GM12878 (cell line): Measurements from ENCODE around the gene MEN1. TPM values are rescaled to one million over a fixed set of nuclear protein-coding genes. Genes with fewer than 3 reads are reported as not detected.

ENCODE experiments used
- ATAC-seq: fragments of 200-7000 bp; cut with Tn5 transposase; 3 replicates; pipeline ENCODE4 v1.9.1; 2020; ENCODE audit warnings: mild to moderate bottlenecking, moderate library complexity
- BruUV-seq: library from RNA; stranded (reverse); fragments of 400-500 nt; replicated peaks from 2 replicates; lab custom pipeline; 2021; lab: Mats Ljungman, UMichigan
- CTCF ChIA-PET: fragments of 300-600 bp; sonication (Branson Sonifier 250); formaldehyde crosslinking; extraction: SDS; loops from one replicate; lab custom pipeline; 2021; ENCODE audit warnings: inconsistent platforms; lab: Yijun Ruan, JAX
- POLR2A ChIA-PET: fragments of 350-600 bp; formaldehyde crosslinking; extraction: SDS; loops from one replicate; lab custom pipeline; 2021; ENCODE audit warnings: inconsistent platforms; lab: Charles Lee
- RAD21 ChIA-PET: fragments of 300-600 bp; sonication (Branson Sonifier 250); formaldehyde crosslinking; loops from one replicate; lab custom pipeline; 2023; ENCODE audit warnings: antibody characterized with exemption; ENCODE audit not compliant: unreplicated experiment; lab: Charles Lee
- SMC1A ChIA-PET: fragments of 300-600 bp; sonication (Branson Sonifier 250); formaldehyde crosslinking; loops from one replicate; lab custom pipeline; 2023; ENCODE audit not compliant: unreplicated experiment, uncharacterized antibody; lab: Charles Lee
- DNase-seq: peaks from one replicate; pipeline ENCODE4 v3.0.0-alpha.2; 2011; ENCODE audit warnings: low read depth, low spot score
- FAIRE-seq: peaks from 3 replicates; lab custom pipeline; 2011; peaks lifted over from hg19 to GRCh38; lab: Jason Lieb, UNC
- H2AFZ ChIP-seq: 2 replicates; pipeline ENCODE4 v1.6.0; 2011; ENCODE audit warnings: low read depth, low read length, control low read depth; ENCODE audit not compliant: control insufficient read depth
- H3K27ac ChIP-seq: 2 replicates; pipeline ENCODE4 v1.5.1; 2011; ENCODE audit warnings: control low read depth; ENCODE audit not compliant: control insufficient read depth, insufficient read depth
- H3K27me3 ChIP-seq, 2 experiments: replicated peaks in 1 of 2; 2 replicates each; pipeline versions ENCODE4 v1.6.0 to v1.6.1; 2011; ENCODE audit warnings: low read length in 1 of 2; ENCODE audit not compliant: control insufficient read depth in 2 of 2, insufficient read depth in 2 of 2
- H3K36me3 ChIP-seq, 2 experiments: 2 replicates each; pipeline ENCODE4 v1.5.1; 2011; ENCODE audit warnings: low read length in 1 of 2; ENCODE audit not compliant: control insufficient read depth in 2 of 2, insufficient read depth in 2 of 2
- H3K4me1 ChIP-seq: 2 replicates; pipeline ENCODE4 v1.6.1; 2011; ENCODE audit warnings: mild to moderate bottlenecking, low read length, moderate library complexity, mixed read lengths; ENCODE audit not compliant: control insufficient read depth, insufficient read depth
- H3K4me2 ChIP-seq: 2 replicates; pipeline ENCODE4 v1.6.0; 2011; ENCODE audit warnings: control low read depth; ENCODE audit not compliant: control insufficient read depth, insufficient read depth
- H3K4me3 ChIP-seq: fragments of 200-600 bp; sonication (generic); 2 replicates; pipeline ENCODE4 v1.5.1; 2016
- H3K79me2 ChIP-seq: 2 replicates; pipeline ENCODE4 v1.6.0; 2011; ENCODE audit warnings: low read length; ENCODE audit not compliant: control insufficient read depth, insufficient read depth
- H3K9ac ChIP-seq: 2 replicates; pipeline ENCODE4 v1.8.0; 2011; ENCODE audit warnings: low read length, control low read depth, mixed read lengths; ENCODE audit not compliant: control insufficient read depth, insufficient read depth
- H3K9me3 ChIP-seq: replicated peaks from 3 replicates; pipeline ENCODE4 v1.5.1; 2011; ENCODE audit warnings: mild to moderate bottlenecking, low read length; ENCODE audit not compliant: control insufficient read depth, insufficient read depth
- H4K20me1 ChIP-seq: 2 replicates; pipeline ENCODE4 v1.6.0; 2011; ENCODE audit not compliant: control insufficient read depth, insufficient read depth
- BACH1 ChIP-seq: fragments of 450-650 bp; IDR thresholded peaks from 2 replicates; pipeline ENCODE4 v1.6.1; 2017; ENCODE audit warnings: mild to moderate bottlenecking, borderline replicate concordance
- DPF2 ChIP-seq: fragments of 450-650 bp; IDR thresholded peaks from 2 replicates; pipeline ENCODE4 v1.6.1; 2017; ENCODE audit warnings: mild to moderate bottlenecking
- ELK1 ChIP-seq: IDR thresholded peaks from 2 replicates; pipeline ENCODE4 v1.6.1; 2012; ENCODE audit warnings: low read depth, low read length, improper control_type of control experiment
- FOXK2 ChIP-seq: fragments of 450-650 bp; IDR thresholded peaks from 2 replicates; pipeline ENCODE4 v1.6.1; 2017; ENCODE audit warnings: mild to moderate bottlenecking, moderate library complexity
- GATAD2B ChIP-seq: fragments of 450-650 bp; conservative IDR thresholded peaks from 2 replicates; pipeline ENCODE4 v1.6.1; 2017; ENCODE audit warnings: low read depth, mild to moderate bottlenecking, moderate library complexity
- IRF4 ChIP-seq: IDR thresholded peaks from 2 replicates; pipeline ENCODE4 v1.6.1; 2011; ENCODE audit warnings: low read depth, low read length
- JUNB ChIP-seq: IDR thresholded peaks from 2 replicates; pipeline ENCODE4 v1.6.1; 2016; ENCODE audit warnings: antibody characterized with exemption, mild to moderate bottlenecking
- LARP7 ChIP-seq: fragments of 450-650 bp; IDR thresholded peaks from 2 replicates; pipeline ENCODE4 v1.6.1; 2017; ENCODE audit warnings: mild to moderate bottlenecking
- MYC ChIP-seq: IDR thresholded peaks from 2 replicates; pipeline ENCODE4 v1.6.1; 2011; ENCODE audit warnings: mild to moderate bottlenecking, low read length, moderate library complexity, inconsistent platforms; ENCODE audit not compliant: insufficient read depth, insufficient replicate concordance, insufficient read length, severe bottlenecking
- NBN ChIP-seq: fragments of 450-650 bp; IDR thresholded peaks from 2 replicates; pipeline ENCODE4 v1.6.1; 2016
- NFIC ChIP-seq: IDR thresholded peaks from 2 replicates; pipeline ENCODE4 v1.6.1; 2012; ENCODE audit warnings: low read depth, mild to moderate bottlenecking, inconsistent platforms, low read length, moderate library complexity
- NFYB ChIP-seq: IDR thresholded peaks from 2 replicates; pipeline ENCODE4 v1.6.1; 2011; ENCODE audit warnings: low read depth, mild to moderate bottlenecking, low read length, improper control_type of control experiment, moderate library complexity; ENCODE audit not compliant: insufficient read depth
- NR2F1 ChIP-seq: fragments of 450-650 bp; conservative IDR thresholded peaks from 2 replicates; pipeline ENCODE4 v1.6.1; 2017; ENCODE audit warnings: mild to moderate bottlenecking
- PAX5 ChIP-seq: IDR thresholded peaks from 2 replicates; pipeline ENCODE4 v1.6.1; 2011; ENCODE audit warnings: low read depth, low read length, borderline replicate concordance
- POLR2AphosphoS2 ChIP-seq: IDR thresholded peaks from 2 replicates; pipeline ENCODE4 v1.6.1; 2011; ENCODE audit warnings: low read depth, mild to moderate bottlenecking, low read length, improper control_type of control experiment, moderate library complexity
- RB1 ChIP-seq: fragments of 450-650 bp; formaldehyde crosslinking; IDR thresholded peaks from 2 replicates; pipeline ENCODE4 v1.6.1; 2017; ENCODE audit warnings: mild to moderate bottlenecking, borderline replicate concordance
- RELA ChIP-seq: fragments of 450-650 bp; IDR thresholded peaks from 2 replicates; pipeline ENCODE4 v1.8.0; 2014; ENCODE audit warnings: borderline replicate concordance; ENCODE audit not compliant: partially characterized antibody
- REST ChIP-seq: IDR thresholded peaks from 2 replicates; pipeline ENCODE4 v1.6.1; 2012; ENCODE audit warnings: mild to moderate bottlenecking, low read depth, low read length
- SUPT20H ChIP-seq: IDR thresholded peaks from 2 replicates; pipeline ENCODE4 v1.6.1; 2011; ENCODE audit warnings: low read depth, mild to moderate bottlenecking, low read length, moderate library complexity, borderline replicate concordance; ENCODE audit not compliant: control insufficient read depth
- WRNIP1 ChIP-seq: IDR thresholded peaks from 2 replicates; pipeline ENCODE4 v1.6.1; 2011; ENCODE audit warnings: low read depth, low read length, improper control_type of control experiment, borderline replicate concordance
- ZNF384 ChIP-seq: IDR thresholded peaks from 2 replicates; pipeline ENCODE4 v1.6.1; 2012; ENCODE audit warnings: low read depth, mild to moderate bottlenecking, low read length, improper control_type of control experiment, borderline replicate concordance
- WGBS: methylation state at CpG from one replicate; pipeline ENCODE4 v1.1.6; 2016; ENCODE audit warnings: low lambda C conversion rate; ENCODE audit not compliant: insufficient replicate concordance, insufficient coverage; ENCODE audit errors: missing lambda C conversion rate; 5-methylcytosine and 5-hydroxymethylcytosine counted together
- in situ Hi-C: fragments of 300-500 bp; cut with MboI; formaldehyde crosslinking; loops from 9 replicates; pipeline ENCODE4 v1.14.3; 2018; ENCODE audit warnings: mixed read lengths
- intact Hi-C: fragments of 100-400 bp; cut with micrococcal nuclease; formaldehyde crosslinking; loops from one replicate; pipeline ENCODE4 v1.14.2; 2022; ENCODE audit not compliant: unreplicated experiment
- polyA plus RNA-seq, 11 experiments: library from polyadenylated mRNA; depleted of rRNA in 4 of 11; unstranded in 6 of 11; stranded (reverse) in 5 of 11; fragments of >200 nt; fragmentation: Nextera tagmentation in 4 of 11; fragmentation: Illumina TruSeq in 1 of 11; extraction: Ambion mirVana in 4 of 11; extraction: Trizol in 1 of 11; gene quantifications; 1 replicate in 1 of 11; 2 replicates in 10 of 11; pipeline versions ENCODE4 v1.2.1 to v1.2.3, GENCODE V29; 2011 to 2016; ENCODE audit warnings: inconsistent platforms in 2 of 11, missing spikeins in 2 of 11, low read depth in 1 of 11
- total RNA-seq, 4 experiments: library from RNA; depleted of rRNA in 3 of 4; stranded (reverse); fragments of >200 nt in 3 of 4; fragmentation: Illumina TruSeq in 1 of 4; extraction: Trizol in 1 of 4; gene quantifications; 2 replicates each; pipeline versions ENCODE4 v1.2.1 to v1.2.3, GENCODE V29; 2013 to 2021

The MEN1 gene
- total and polyA plus RNA-seq, 10 of the 15 experiments (the other 5 are each of a cell fraction or from before 2014, with no cell fraction given) = 2.5 to 39.7 (median 20.7) TPM

GRCh38 chr11:64852804-64853509 lies 42.6 kb upstream of the MEN1 start:
- ChIA-PET SMC1A (interaction anchor here (1.0 to 12.7 kb wide), 5 partner anchors 11 to 41 kb away, joined by 3 to 306 read pairs (median 6); partner anchors contain the start of gene EHD1), RAD21 (interaction anchor here (0.7 to 12.9 kb wide), 6 partner anchors 11 to 46 kb away, joined by 3 to 316 read pairs (median 6); partner anchors contain the start of gene EHD1), CTCF (interaction anchor here (0.7 to 28.8 kb wide), 4 partner anchors 10 to 157 kb away, joined by 3 to 1208 read pairs (median 188); partner anchors contain the start of gene EHD1), POLR2A (interaction anchor here (1.0 to 24.3 kb wide), 8 partner anchors 11 to 410 kb away, joined by 3 to 620 read pairs (median 4); partner anchors contain the start of genes EHD1 and SF1)
- peaks cover 31% of the 10 kb centered on the region for H3K79me2 ChIP-seq
- peaks cover 17 to 44% of the 10 kb centered on the region in 2 experiments for H3K36me3 ChIP-seq
- H3K4me2 ChIP-seq = peak overlapping the region; percentile 57
- H3K27ac ChIP-seq = peak overlapping the region; percentile 97
- peak overlapping the region; percentile 47 for H3K9ac ChIP-seq
- no peak overlapping the region for H2AFZ ChIP-seq
- no peak for DNase-seq
- in situ Hi-C loops = no loop called here
- no peaks in the 10 kb centered on the region for H3K27me3 ChIP-seq
- WGBS = 55% methylated on average over 20 of the region's 24 CpGs
- no TSS peak for BruUV-seq
- peak; percentile 9 for ATAC-seq
- H3K4me3 ChIP-seq = peak overlapping the region; percentile 21; the same call in 1 of the 2 replicates
- H3K4me1 ChIP-seq = peaks cover 97% of the 10 kb centered on the region
- FAIRE-seq = no peak
- no peaks in the 10 kb centered on the region for H4K20me1 ChIP-seq
- intact Hi-C loops = no loop called here
- no peaks in the 10 kb centered on the region for H3K9me3 ChIP-seq
- TF ChIP-seq NFIC = no peak
- no peak for TF ChIP-seq POLR2AphosphoS2
- no peak for TF ChIP-seq ZNF384
- TF ChIP-seq REST = no peak
- no peak for TF ChIP-seq NR2F1
- TF ChIP-seq FOXK2 = no peak
- TF ChIP-seq LARP7 = no peak
- no peak for TF ChIP-seq ELK1
- no peak for TF ChIP-seq WRNIP1
- no peak for TF ChIP-seq MYC
- TF ChIP-seq JUNB = no peak
- 0 out of 2 replicates have a peak, but pooled peaks have one; percentile 38 for TF ChIP-seq GATAD2B
- no peak for TF ChIP-seq BACH1
- no peak for TF ChIP-seq RB1
- TF ChIP-seq PAX5 = peak; percentile 35; the same call in 1 of the 2 replicates
- TF ChIP-seq NBN = no peak
- TF ChIP-seq IRF4 = no peak
- no peak for TF ChIP-seq RELA
- no peak for TF ChIP-seq SUPT20H
- TF ChIP-seq DPF2 = no peak
- TF ChIP-seq NFYB = no peak
